Adipose tissue (tissue), 3 donors: ENCODE measurements around the gene WFIKKN1. TPM values are rescaled to one million over a fixed set of nuclear protein-coding genes. Genes with fewer than 3 reads are reported as not detected.

Experiments used
- H3K27ac ChIP-seq: one replicate; pipeline ENCODE4 v1.5.1; 2013; ENCODE audit warnings: low read depth, low read length
- WGBS, 3 donors: extraction: QIAGEN DNeasy Blood & Tissue Kit; methylation state at CpG; one replicate each; pipeline ENCODE4 v1.1.7; 2013; 5-methylcytosine and 5-hydroxymethylcytosine counted together
- polyA plus RNA-seq, 3 donors: library from polyadenylated mRNA; stranded (reverse); fragments of 200-250 nt; gene quantifications; one replicate each; pipeline ENCODE4 v1.2.3, GENCODE V29; 2013
- donor health status: healthy with polysubstance abuse.
- donor health status: Bipolar disorder and iron deficiency.
- donor health status: healthy.

The WFIKKN1 gene
- under 1 TPM; 0.25 to 0.85 (median 0.67) TPM for polyA plus RNA-seq

DNA sequence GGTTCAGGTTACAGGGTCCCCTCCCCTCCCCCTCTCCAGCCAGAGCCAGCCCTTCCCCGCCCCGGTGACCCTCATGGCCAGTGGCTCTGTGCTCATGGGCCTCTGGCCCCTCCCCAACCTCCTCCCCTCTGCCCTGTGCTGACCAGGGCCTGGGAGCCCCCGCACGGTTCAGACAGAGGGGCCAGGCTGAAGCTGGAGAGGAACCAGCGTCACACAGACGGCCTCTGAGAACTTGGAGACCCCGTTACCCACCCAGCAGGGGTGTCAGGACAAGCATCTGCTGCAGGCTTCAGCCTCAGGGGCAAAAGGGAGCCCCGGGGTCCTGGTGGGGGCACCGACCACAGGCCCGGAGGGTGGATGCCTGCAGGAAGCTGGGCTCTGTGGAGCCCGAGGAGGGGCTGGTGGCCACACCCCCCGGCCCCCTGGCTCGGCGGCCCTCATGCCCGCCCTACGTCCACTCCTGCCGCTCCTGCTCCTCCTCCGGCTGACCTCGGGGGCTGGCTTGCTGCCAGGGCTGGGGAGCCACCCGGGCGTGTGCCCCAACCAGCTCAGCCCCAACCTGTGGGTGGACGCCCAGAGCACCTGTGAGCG, at the start of gene WFIKKN1:
TSS of gene WFIKKN1 (plus strand) at position 171 of the 591 bp plus-strand sequence. CDS start at position 440, 269 bp downstream.
- 1 to 6% (median 3%) methylated on average over 15 to 23 of the region's 23 CpGs for WGBS, 3 donors
- no peak within 1 kb of the TSS for H3K27ac ChIP-seq

DNA sequence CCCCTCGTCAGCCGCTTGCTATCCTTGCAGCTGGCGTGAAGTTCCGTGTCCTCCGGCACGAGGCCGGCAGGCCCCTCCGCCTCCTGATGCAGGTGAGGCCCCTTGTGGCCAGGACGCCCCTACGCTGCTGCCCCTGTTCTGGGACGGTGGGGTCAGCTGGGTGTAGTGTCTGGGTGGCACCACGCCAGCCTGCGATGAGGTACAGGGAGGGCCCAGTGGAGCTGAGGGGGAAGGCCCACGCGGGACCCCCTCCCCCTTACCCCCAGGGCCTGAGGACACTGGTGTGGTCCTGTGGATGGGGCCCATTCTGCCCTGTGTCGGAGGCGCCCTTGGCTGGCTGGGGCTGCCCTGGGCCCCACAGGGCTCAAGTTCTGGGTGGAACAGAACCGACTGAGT, 48.6 kb upstream of the WFIKKN1 start:
- H3K27ac ChIP-seq: no peak overlapping the region
- WGBS, 3 donors: 84 to 90% (median 86%) methylated on average over 15 to 18 of the region's 18 CpGs

DNA sequence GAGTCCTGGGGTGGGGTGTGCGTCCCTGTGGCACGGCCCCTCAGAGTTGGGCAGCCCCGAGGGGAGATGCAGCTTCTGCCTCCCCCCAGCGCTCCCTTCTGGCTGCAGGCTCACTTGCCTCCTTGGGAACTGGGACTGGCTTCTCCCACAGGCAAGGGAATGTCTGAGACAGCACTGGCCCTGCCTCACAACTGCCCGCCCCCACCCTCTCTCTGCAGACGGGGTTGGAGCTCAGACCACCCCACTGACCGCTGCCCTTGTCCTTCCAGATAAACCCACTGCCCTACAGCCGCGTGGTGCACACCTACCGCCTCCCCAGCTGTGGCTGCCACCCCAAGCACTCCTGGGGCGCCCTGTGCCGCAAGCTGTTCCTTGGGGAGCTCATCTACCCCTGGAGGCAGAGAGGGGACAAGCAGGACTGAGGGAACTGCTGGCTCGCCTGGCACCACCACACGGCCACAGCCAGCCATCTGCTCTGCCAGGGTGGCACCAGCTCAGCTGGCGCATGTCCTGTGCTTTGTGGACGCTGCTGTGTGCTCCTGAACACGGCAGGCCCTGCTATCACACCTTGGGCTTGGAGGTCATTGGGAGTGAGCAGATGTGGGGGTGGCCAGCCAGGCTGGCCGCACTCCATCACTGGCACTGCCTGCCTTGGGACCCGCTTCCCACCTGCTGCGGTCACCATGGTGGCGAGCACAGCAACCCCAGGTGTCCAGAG, 48.0 kb upstream of the WFIKKN1 start:
- 48 to 91% (median 90%) methylated on average over 18 to 21 of the region's 21 CpGs for WGBS, 3 donors
- no peak overlapping the region for H3K27ac ChIP-seq

DNA sequence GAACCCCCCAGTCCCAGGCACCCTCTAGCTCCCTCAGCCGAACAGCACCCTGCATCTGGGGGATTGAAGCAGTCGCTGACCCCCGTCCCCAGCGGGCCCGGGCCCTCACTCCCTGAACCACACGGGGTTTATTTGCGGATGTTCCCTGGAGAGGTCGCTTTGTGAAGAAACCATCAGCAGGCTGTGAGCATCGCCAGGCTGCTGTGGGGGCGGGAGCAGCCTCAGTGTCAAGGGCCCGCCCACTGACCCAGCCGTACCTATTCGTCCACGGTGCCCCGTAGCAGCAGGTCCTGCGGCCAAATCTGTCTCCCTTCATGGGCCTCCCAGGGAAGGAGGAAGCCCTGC, 47.3 kb upstream of the WFIKKN1 start:
- 67 to 74% (median 71%) methylated on average over 16 of the region's 16 CpGs for WGBS, 3 donors
- no peak overlapping the region for H3K27ac ChIP-seq

DNA sequence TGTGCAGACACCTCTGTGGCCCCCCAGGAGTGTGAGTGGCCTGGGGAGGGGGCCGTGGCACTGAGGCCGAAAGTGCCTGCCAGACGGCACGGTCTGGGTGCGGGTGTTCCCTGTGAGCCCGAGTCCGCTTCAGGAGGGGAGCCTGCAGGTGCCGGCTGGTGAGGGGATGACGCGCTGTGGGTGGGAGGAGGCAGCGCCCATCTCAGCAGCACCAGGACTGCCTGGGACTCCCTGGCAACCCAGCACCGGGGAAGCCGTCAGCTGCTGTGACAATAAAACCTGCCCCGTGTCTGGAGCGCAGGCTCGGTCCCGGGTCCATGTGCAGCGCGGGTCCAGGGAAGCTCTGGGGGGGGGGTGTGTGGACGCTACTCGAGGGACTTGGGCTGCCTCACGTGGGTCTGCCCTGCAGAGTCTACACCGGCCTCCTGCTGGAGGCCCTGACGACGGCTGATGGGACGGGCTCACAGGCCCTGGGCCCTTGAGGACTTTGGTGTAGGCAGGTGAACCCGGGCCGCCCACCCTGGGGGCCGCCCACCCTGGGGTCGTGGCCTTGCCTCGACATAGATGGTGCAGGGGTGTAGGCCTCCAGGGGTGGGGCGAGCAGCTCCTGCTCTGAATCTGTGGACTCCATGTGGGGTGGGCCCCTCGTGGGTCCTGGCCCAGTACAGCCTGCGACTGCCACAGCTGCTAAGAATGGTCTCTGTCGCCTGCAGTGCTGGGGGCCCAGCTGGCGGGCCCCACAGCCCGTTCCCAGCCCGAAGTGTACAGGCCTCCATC, 46.8 kb upstream of the WFIKKN1 start:
- 45 to 75% (median 62%) methylated on average over 35 to 38 of the region's 38 CpGs for WGBS, 3 donors
- no peak overlapping the region for H3K27ac ChIP-seq

GRCh38 chr16:585351-585750, 45.4 kb upstream of the WFIKKN1 start:
- no peak overlapping the region for H3K27ac ChIP-seq
- WGBS, 3 donors: 6 to 25% (median 19%) methylated on average over 10 of the region's 10 CpGs

GRCh38 chr16:586047-586644, 44.6 kb upstream of the WFIKKN1 start:
- H3K27ac ChIP-seq: no peak overlapping the region
- 41 to 57% (median 50%) methylated on average over 16 of the region's 16 CpGs for WGBS, 3 donors

DNA sequence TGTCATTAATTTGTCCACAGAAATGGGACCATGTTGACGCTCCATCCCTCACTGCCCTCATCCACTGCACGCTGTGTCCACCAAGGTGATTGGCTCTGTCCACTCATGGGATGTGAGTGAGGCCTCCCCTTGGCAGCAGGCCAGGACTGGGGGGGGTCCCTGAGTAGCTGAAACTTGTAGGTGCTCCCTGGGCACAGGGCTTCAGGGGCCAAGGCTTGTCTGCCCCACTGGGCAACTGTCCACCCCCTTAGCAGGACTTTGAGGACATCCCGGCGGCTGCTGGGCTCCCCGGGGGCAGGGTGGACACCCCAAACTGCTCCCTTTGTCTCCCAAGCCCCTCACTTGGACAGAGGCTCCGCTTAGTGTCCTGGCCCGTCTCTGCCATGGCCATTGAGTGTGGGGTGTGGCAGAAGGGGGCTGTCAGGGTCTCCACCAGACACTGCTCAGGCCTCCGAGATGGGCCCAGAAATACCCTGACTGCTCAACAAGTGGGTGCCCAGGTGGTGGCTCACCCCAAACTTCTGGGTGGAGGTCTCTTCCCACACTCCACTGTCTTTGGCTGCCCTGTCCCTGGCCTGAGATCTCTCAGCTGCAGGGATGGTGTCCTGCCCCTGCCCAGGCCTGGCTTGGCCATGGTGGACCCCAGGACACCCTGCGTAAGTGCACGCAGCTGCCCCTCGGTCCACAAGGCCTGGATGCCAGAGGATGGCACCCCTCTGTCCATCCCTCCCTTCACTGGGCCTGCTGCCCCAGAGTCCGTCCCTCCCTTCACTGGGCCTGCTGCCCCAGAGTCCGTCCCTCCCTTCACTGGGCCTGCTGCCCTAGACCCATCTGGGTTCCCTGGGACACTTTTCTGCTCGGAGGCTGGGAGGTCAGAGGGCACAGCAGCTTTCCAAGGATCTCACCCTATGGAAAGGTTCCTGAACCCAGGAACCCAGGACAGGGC, 43.9 kb upstream of the WFIKKN1 start:
- no peak overlapping the region for H3K27ac ChIP-seq
- WGBS, 3 donors: 62 to 71% (median 70%) methylated on average over 14 of the region's 14 CpGs

DNA sequence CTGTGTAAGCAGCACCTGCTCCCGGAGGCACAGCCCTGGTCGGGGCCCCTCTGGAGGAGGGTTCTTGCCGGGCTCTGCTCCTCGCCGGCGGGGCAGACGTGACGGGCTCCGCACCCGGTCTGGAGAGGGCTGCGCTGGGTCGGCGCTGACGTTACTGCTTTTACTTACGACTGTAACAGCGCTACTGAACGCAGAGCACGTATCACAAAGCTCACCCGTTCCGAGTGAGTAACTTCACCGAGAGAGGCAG, 42.2 kb upstream of the WFIKKN1 start:
- WGBS, 3 donors: 0 to 1% (median 1%) methylated on average over 21 of the region's 21 CpGs
- peak overlapping the region; percentile 63 for H3K27ac ChIP-seq

DNA sequence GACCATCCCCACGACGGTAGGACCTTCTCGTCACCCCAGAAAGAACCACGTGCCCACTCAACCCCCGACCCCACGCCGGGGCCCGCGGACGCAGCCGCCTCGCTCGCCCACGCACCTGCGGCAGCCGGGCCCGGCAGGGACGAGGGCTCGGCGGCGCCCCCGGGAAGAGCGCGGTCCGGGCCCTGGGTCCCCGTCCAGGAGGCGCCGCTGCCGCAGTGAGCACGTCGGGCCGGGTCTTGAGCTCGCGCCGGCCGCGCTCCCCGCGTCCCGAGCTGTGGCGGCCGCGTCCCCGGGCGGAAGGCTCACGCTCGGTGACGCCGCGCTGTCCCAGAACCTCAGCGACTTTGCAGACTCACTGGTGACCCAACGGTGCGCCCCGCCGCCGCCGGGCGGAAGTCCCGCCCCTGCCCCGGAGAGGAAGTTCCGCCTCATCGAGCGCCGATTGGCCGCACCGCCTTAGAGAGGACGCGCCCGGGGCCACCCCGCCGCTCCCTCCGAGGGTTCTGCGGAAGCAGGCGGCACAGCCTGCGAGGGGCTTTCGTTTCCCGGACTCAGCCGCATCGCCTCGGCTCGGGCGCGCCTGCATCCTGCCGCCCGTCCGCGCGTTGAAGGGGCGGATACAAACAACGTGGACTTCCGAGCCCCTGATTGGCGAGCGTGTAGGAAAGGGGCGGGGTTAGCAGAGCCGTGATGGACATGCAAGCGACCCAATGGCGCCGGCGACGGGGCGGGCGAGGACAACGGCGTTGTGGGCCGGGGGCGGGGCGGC, 41.7 kb upstream of the WFIKKN1 start:
- H3K27ac ChIP-seq: peak overlapping the region; percentile 63
- 0 to 1% (median 0%) methylated on average over 97 to 107 of the region's 107 CpGs for WGBS, 3 donors

DNA sequence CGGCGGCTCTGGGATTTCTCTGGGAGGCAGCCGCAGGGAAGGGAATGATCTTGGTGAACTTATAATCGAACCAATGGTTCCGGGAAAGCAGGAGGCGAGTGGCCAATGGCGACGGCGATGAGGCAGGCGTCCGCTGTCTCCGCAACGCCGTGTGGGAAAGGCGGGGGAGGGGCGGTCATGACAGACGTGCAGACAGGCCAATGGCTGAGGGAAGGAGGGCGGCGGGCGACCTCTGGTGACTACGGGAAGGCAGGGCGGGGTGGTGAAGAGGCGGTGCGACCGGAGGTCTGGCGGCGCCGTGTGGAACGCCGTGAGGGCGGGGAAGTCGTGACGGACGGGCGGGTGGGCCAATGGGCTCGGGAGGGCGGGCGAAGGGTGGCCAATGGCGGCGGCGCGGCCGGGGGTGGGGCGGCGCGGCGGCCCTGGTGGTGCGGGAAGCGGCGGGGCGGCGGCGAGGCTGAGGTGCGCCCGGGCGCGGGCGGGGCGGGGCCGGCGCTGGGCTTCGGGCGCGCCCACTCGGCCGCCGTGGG, 41.1 kb upstream of the WFIKKN1 start, which contains the start of gene RAB40C:
TSS of gene RAB40C (plus strand) at position 409 of the 530 bp plus-strand sequence. CDS start 226 bp downstream, outside the sequence.
- peak within 1 kb of the TSS; percentile 63 for H3K27ac ChIP-seq
- WGBS, 3 donors: 0 to 1% (median 1%) methylated on average over 47 to 62 of the region's 67 CpGs

- peak overlapping the region; percentile 47 for H3K27ac ChIP-seq
- WGBS, 3 donors: 1% methylated on average over 50 to 71 of the region's 71 CpGs
These were observed 40.5 kb upstream of the WFIKKN1 start for GRCh38 chr16:590188-590814.

DNA sequence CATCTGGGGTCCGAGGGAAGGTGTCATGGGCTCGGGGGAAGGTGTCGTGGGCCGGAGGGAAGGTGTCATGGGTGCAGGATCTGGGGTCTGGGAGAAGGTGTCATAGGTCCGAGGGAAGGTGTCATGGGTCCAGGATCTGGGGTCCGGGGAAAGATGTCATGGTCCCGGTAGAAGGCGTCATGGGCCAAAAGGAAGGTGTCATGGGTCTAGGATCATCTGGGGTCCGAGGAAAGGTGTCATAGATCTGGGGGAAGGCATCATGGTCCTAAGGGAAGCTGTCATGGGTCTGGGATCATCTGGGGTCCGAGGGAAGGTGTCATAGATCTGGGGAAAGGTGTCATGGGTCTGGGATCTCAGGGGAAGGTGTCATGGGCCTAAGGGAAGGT, 40.0 kb upstream of the WFIKKN1 start:
- 24 to 47% (median 47%) methylated on average over 10 of the region's 10 CpGs for WGBS, 3 donors
- H3K27ac ChIP-seq: no peak overlapping the region

GRCh38 chr16:591231-591630, 39.6 kb upstream of the WFIKKN1 start:
- WGBS, 3 donors: 54 to 84% (median 80%) methylated on average over 7 to 8 of the region's 8 CpGs
- no peak overlapping the region for H3K27ac ChIP-seq

DNA sequence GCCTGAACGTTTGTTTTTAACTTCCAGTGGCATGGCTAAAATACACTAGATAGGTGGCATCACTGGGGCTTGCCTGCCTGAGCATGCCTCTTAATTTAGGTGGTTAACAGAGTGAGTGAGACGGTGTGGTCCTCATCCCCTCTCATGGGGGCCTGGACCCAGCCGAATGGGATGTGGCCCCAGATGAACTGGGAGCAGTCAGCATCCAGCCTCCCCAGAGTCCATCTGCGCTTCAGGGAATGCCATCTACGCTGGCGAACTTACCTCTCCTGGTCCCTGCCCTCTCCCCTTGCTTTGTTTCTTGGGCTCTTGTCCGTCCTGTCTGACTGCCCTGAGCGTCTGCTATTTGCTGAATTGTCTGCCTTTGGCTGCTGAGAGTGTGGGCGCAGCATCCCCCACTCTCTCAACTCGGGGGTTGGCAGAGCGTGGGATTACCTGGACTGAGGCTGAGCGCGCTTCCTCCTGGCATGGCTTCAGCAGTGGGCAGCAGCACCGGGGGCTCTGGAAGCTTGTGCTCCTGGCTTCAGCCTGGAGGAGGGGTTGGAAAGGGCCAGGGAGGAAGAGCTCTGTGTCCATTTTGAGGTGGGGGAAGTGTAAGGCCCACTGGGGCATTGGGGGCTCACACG, 38.8 kb upstream of the WFIKKN1 start:
- H3K27ac ChIP-seq: no peak overlapping the region
- WGBS, 3 donors: 75 to 79% (median 77%) methylated on average over 15 of the region's 15 CpGs

- WGBS, 3 donors: 40 to 61% (median 50%) methylated on average over 24 of the region's 24 CpGs
- H3K27ac ChIP-seq: no peak overlapping the region
These were observed 38.1 kb upstream of the WFIKKN1 start for GRCh38 chr16:592518-593306.
